Activated CD4-positive, alpha-beta T cell treated with anti-CD3 and anti-CD28 coated beads, Interleukin-2, amount 50 U/mL, for 16 hours (primary cell): ENCODE measurements around the gene MED16.

ENCODE experiments used
- DNase-seq: peaks from one replicate; pipeline ENCODE4 v3.0.0-alpha.2; 2020

Gene MED16

GRCh38 chr19:892894-893689 lies at the start of gene MED16, which contains the start of gene RNU6-9:
TSS of gene MED16 (minus strand) at chr19:893187. CDS start at chr19:891131, 2,056 bp downstream.
TSS of gene RNU6-9 (plus strand) at chr19:893484.
- peak; percentile 91 for DNase-seq

- DNase-seq = no peak
Measured at GRCh38 chr19:942133-942645, 49.2 kb upstream of the MED16 start.

- no peak for DNase-seq
Measured at GRCh38 chr19:941292-942132, 48.5 kb upstream of the MED16 start.

- peak; percentile 39 for DNase-seq
Measured at GRCh38 chr19:940591-941291, 47.8 kb upstream of the MED16 start.

GRCh38 chr19:939922-940321 lies 46.9 kb upstream of the MED16 start:
- no peak for DNase-seq

- no peak for DNase-seq
Measured at GRCh38 chr19:939439-939838, 46.5 kb upstream of the MED16 start.

GRCh38 chr19:938233-938923 lies 45.4 kb upstream of the MED16 start:
- no peak for DNase-seq

GRCh38 chr19:937259-937694 lies 44.3 kb upstream of the MED16 start:
- peak; percentile 55 for DNase-seq

GRCh38 chr19:936175-936546 lies 43.2 kb upstream of the MED16 start:
- DNase-seq = no peak

GRCh38 chr19:934865-935479 lies 42.0 kb upstream of the MED16 start:
- DNase-seq = no peak

- DNase-seq = no peak
Measured at GRCh38 chr19:934197-934840, 41.3 kb upstream of the MED16 start.

- no peak for DNase-seq
Measured at GRCh38 chr19:933553-933882, 40.5 kb upstream of the MED16 start.

- no peak for DNase-seq
Measured at GRCh38 chr19:932648-933552, 39.9 kb upstream of the MED16 start.

GRCh38 chr19:931860-932647 lies 39.1 kb upstream of the MED16 start:
- DNase-seq = no peak

- no peak for DNase-seq
Measured at GRCh38 chr19:929891-930258, 36.9 kb upstream of the MED16 start.

- no peak for DNase-seq
Measured at GRCh38 chr19:929203-929890, 36.4 kb upstream of the MED16 start.

GRCh38 chr19:928471-929202 lies 35.6 kb upstream of the MED16 start:
- DNase-seq = no peak

- no peak for DNase-seq
Measured at GRCh38 chr19:927780-928401, 34.9 kb upstream of the MED16 start.
